ENCODE measurements around the gene ARFIP1.

GRCh38 chr4:152780267-152780778 is 569 bp downstream of the ARFIP1 start:
- no peak for TF ChIP-seq FOXM1 (IDR thresholded peaks at IDR 0.05; ENCODE audit: borderline replicate concordance, low read depth)
- TF ChIP-seq MAX (IDR thresholded peaks at IDR 0.05), result peak; percentile 16; the same call in 1 of the 2 replicates
- TF ChIP-seq CEBPB (IDR thresholded peaks at IDR 0.05), result no peak
- no peak for TF ChIP-seq EP300 (IDR thresholded peaks at IDR 0.05; ENCODE audit: borderline replicate concordance)
- TF ChIP-seq CREB1 (IDR thresholded peaks at IDR 0.05; ENCODE audit: low read depth), result no peak
- no peak for TF ChIP-seq TCF12 (IDR thresholded peaks at IDR 0.05; ENCODE audit: low read depth)
- TF ChIP-seq TAF1 (IDR thresholded peaks at IDR 0.05; ENCODE audit: low read depth), result no peak
- TF ChIP-seq YY1 (IDR thresholded peaks at IDR 0.05; ENCODE audit: low read depth), result no peak
- no peak for TF ChIP-seq ZBTB7A (IDR thresholded peaks at IDR 0.05; ENCODE audit: low read depth)
- TF ChIP-seq RAD21 (IDR thresholded peaks at IDR 0.05; ENCODE audit: low read depth), result no peak

Measured in Ishikawa (cell line).